Measurements from ENCODE around the gene SORCS2.

DNA sequence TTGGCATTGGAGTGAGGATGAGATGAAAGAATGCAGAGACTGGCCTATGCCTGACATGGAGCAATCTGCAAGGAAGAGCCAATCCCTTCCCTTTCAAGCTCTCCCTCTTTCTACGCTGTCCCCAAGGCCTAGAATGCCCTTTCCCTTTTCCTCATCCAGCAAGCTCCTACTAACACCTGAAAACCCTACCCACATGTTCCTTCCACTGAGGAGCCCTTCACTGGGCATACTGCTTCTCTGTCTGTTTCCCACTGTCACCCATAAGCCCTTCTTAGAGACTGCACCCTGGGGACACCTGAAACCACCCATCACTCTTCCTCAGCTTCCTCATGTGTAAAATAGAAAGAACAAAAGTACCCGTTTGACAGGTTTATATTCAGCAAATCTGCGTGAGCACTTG, 492.0 kb downstream of the SORCS2 start:
- TF ChIP-seq POLR2A (IDR thresholded peaks at IDR 0.05) = no peak
- TF ChIP-seq, protein P1, sequence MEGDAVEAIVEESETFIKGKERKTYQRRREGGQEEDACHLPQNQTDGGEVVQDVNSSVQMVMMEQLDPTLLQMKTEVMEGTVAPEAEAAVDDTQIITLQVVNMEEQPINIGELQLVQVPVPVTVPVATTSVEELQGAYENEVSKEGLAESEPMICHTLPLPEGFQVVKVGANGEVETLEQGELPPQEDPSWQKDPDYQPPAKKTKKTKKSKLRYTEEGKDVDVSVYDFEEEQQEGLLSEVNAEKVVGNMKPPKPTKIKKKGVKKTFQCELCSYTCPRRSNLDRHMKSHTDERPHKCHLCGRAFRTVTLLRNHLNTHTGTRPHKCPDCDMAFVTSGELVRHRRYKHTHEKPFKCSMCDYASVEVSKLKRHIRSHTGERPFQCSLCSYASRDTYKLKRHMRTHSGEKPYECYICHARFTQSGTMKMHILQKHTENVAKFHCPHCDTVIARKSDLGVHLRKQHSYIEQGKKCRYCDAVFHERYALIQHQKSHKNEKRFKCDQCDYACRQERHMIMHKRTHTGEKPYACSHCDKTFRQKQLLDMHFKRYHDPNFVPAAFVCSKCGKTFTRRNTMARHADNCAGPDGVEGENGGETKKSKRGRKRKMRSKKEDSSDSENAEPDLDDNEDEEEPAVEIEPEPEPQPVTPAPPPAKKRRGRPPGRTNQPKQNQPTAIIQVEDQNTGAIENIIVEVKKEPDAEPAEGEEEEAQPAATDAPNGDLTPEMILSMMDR (IDR thresholded peaks at IDR 0.05) = no peak
- TF ChIP-seq POLR2AphosphoS5 (IDR thresholded peaks at IDR 0.05) = no peak
- no peak for TF ChIP-seq EP300 (IDR thresholded peaks at IDR 0.05)
